HFF-Myc (cell line): Measurements from ENCODE around the gene RTP5.

Source experiments
- DNase-seq: peaks from one replicate; pipeline ENCODE4 v3.0.0-alpha.2; 2011; ENCODE audit warnings: low read depth; ENCODE audit errors: extremely low read depth
- H3K4me3 ChIP-seq: replicated peaks from 2 replicates; pipeline ENCODE4 v1.5.1; 2011; ENCODE audit warnings: low read depth, mild to moderate bottlenecking, control low read depth, low read length
- CTCF ChIP-seq: IDR thresholded peaks from 2 replicates; pipeline ENCODE4 v1.5.1; 2012; ENCODE audit warnings: mild to moderate bottlenecking, low read depth, low read length, control low read depth; ENCODE audit errors: missing control alignments

RTP5 gene

GRCh38 chr2:241846406-241846805, 23.1 kb upstream of the RTP5 start:
- DNase-seq: no peak
- no peak overlapping the region for H3K4me3 ChIP-seq
- TF ChIP-seq CTCF: no peak

- no peak for DNase-seq
- TF ChIP-seq CTCF: no peak
These were observed 20.5 kb upstream of the RTP5 start for GRCh38 chr2:241848761-241849615.

GRCh38 chr2:241849616-241850543, 19.6 kb upstream of the RTP5 start:
- TF ChIP-seq CTCF: no peak
- no peak overlapping the region for H3K4me3 ChIP-seq
- no peak for DNase-seq

More at GRCh38 chr2:241848761-241849615, 20.5 kb upstream of the RTP5 start:
- H3K4me3 ChIP-seq: no peak overlapping the region

GRCh38 chr2:241850544-241851324, 18.8 kb upstream of the RTP5 start:
- no peak for DNase-seq
- H3K4me3 ChIP-seq: no peak overlapping the region
- no peak for TF ChIP-seq CTCF

- no peak for TF ChIP-seq CTCF
These were observed 18.0 kb upstream of the RTP5 start for GRCh38 chr2:241851325-241852115.

More at GRCh38 chr2:241851325-241852115, 18.0 kb upstream of the RTP5 start:
- no peak overlapping the region for H3K4me3 ChIP-seq
- DNase-seq: no peak
